NCI-H128 (cell line): ENCODE results near the gene ABCA12.
"Not testable (repeated sequence)": the region's sequence is repeated elsewhere in the genome, so short reads cannot be mapped to it uniquely, and the experiment has no call there.

Source experiments
- DNase-seq: peaks from one replicate; lab custom pipeline; 2025; ENCODE audit not compliant: unreplicated experiment; lab: John Stamatoyannopoulos, UW

The ABCA12 gene

GRCh38 chr2:215138479-215138878 lies at the start of gene ABCA12:
TSS of gene ABCA12 (minus strand) at chr2:215138626. CDS start at chr2:215138208, 418 bp downstream.
- no peak for DNase-seq

GRCh38 chr2:215188078-215188477 lies 49.7 kb upstream of the ABCA12 start:
- DNase-seq: no peak

GRCh38 chr2:215186021-215186420 lies 47.6 kb upstream of the ABCA12 start:
- DNase-seq: no peak

- no peak for DNase-seq
These were observed 39.7 kb upstream of the ABCA12 start for GRCh38 chr2:215178121-215178520.

GRCh38 chr2:215171796-215172195 lies 33.4 kb upstream of the ABCA12 start:
- no peak for DNase-seq

GRCh38 chr2:215171151-215171550 lies 32.7 kb upstream of the ABCA12 start:
- no peak for DNase-seq

GRCh38 chr2:215166505-215166904 lies 28.1 kb upstream of the ABCA12 start:
- DNase-seq: not testable (repeated sequence)

- DNase-seq: not testable (repeated sequence)
These were observed 24.9 kb upstream of the ABCA12 start for GRCh38 chr2:215163319-215163718.

GRCh38 chr2:215161301-215161829 lies 22.9 kb upstream of the ABCA12 start:
- DNase-seq: no peak

- no peak for DNase-seq
These were observed 21.7 kb upstream of the ABCA12 start for GRCh38 chr2:215160081-215160480.

GRCh38 chr2:215156453-215156852 lies 18.0 kb upstream of the ABCA12 start:
- no peak for DNase-seq

GRCh38 chr2:215149894-215150293 lies 11.5 kb upstream of the ABCA12 start:
- DNase-seq: no peak

- no peak for DNase-seq
These were observed 11.1 kb upstream of the ABCA12 start for GRCh38 chr2:215149486-215149885.

- DNase-seq: no peak
These were observed 10.6 kb upstream of the ABCA12 start for GRCh38 chr2:215149060-215149459.

- no peak for DNase-seq
These were observed 7.2 kb upstream of the ABCA12 start for GRCh38 chr2:215145611-215146010.

- DNase-seq: no peak
These were observed 5.9 kb upstream of the ABCA12 start for GRCh38 chr2:215144106-215144875.

- no peak for DNase-seq
These were observed 5.0 kb upstream of the ABCA12 start for GRCh38 chr2:215143458-215143857.

- DNase-seq: no peak
These were observed 3.3 kb upstream of the ABCA12 start for GRCh38 chr2:215141706-215142105.

- no peak for DNase-seq
These were observed 1.8 kb upstream of the ABCA12 start for GRCh38 chr2:215140166-215140707.

GRCh38 chr2:215137741-215138340 lies 585 bp downstream of the ABCA12 start:
- no peak for DNase-seq

GRCh38 chr2:215137329-215137686 lies 1.1 kb downstream of the ABCA12 start:
- no peak for DNase-seq

GRCh38 chr2:215136669-215137328 lies 1.6 kb downstream of the ABCA12 start:
- no peak for DNase-seq
